ENCODE measurements around the gene COPG1. TPM values are rescaled to one million over a fixed set of nuclear protein-coding genes. Genes with fewer than 3 reads are reported as not detected.

COPG1 gene
- total RNA-seq, 4 donors from 2014 or later, result 64.7 to 149 (median 116) TPM

- DNase-seq, result no peak
- TF ChIP-seq, protein P1, sequence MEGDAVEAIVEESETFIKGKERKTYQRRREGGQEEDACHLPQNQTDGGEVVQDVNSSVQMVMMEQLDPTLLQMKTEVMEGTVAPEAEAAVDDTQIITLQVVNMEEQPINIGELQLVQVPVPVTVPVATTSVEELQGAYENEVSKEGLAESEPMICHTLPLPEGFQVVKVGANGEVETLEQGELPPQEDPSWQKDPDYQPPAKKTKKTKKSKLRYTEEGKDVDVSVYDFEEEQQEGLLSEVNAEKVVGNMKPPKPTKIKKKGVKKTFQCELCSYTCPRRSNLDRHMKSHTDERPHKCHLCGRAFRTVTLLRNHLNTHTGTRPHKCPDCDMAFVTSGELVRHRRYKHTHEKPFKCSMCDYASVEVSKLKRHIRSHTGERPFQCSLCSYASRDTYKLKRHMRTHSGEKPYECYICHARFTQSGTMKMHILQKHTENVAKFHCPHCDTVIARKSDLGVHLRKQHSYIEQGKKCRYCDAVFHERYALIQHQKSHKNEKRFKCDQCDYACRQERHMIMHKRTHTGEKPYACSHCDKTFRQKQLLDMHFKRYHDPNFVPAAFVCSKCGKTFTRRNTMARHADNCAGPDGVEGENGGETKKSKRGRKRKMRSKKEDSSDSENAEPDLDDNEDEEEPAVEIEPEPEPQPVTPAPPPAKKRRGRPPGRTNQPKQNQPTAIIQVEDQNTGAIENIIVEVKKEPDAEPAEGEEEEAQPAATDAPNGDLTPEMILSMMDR (IDR thresholded peaks at IDR 0.05), result no peak
- no peak for TF ChIP-seq POLR2AphosphoS5 (IDR thresholded peaks at IDR 0.05)
- TF ChIP-seq POLR2A (IDR thresholded peaks at IDR 0.05), result no peak
- intact Hi-C loops (cut with DNase I; ENCODE audit: low total_unique reads), result loop anchor here (1.0 kb wide), 1 partner anchor 20 kb away; no protein-coding TSS in a partner anchor
- Histone ChIP-seq H3K9me3 (no peaks in the 10 kb centered on the region), H3K4me3 (no peak overlapping the region), H3K4me1 (peaks cover 0 to 4% (median 0%) of the 10 kb centered on the region in 4 donors), H3K27me3 (no peaks in the 10 kb centered on the region), H3K36me3 (peaks cover 0 to 21% (median 2%) of the 10 kb centered on the region in 4 donors), H3K27ac (peak overlapping the region; percentile 24 to 79 (median 69))
- in situ Hi-C loops (cut with MboI; ENCODE audit: low pct_ligation_motif_present in 1 of 4, low pct_unique_long_range_greater_than_20kb in 1 of 4, low sequenced_read_pairs in 3 of 4), result no loop called here
- WGBS, 2 donors (ENCODE audit: low coverage in 1 of 2), result 100% methylated on average over 1 of the region's 1 CpG; no CpG with 5 or more reads in 1 of the 2 donors
Measured at GRCh38 chr3:129304962-129305222, 55.5 kb downstream of the COPG1 start.

- in situ Hi-C loops (cut with MboI; ENCODE audit: low pct_ligation_motif_present in 1 of 4, low pct_unique_long_range_greater_than_20kb in 1 of 4, low sequenced_read_pairs in 3 of 4) (no loop called here), intact Hi-C loops (cut with DNase I; ENCODE audit: low total_unique reads) (no loop called here)
- DNase-seq, result peak; percentile 76
- Histone ChIP-seq H3K9me3 (no peaks in the 10 kb centered on the region), H3K4me3 (peak overlapping the region in 3 of 4 donors; percentile 1 to 4 (median 2)), H3K27ac (peak overlapping the region; percentile 24 to 79 (median 69)), H3K27me3 (no peaks in the 10 kb centered on the region), H3K36me3 (peaks cover 0 to 21% (median under 1%) of the 10 kb centered on the region in 4 donors), H3K4me1 (peaks cover 0 to 4% (median 0%) of the 10 kb centered on the region in 4 donors)
- WGBS, 2 donors (ENCODE audit: low coverage in 1 of 2), result 50 to 71% methylated on average over 12 to 25 of the region's 26 CpGs
- TF ChIP-seq, protein P1 (IDR thresholded peaks at IDR 0.05), result no peak
- peak; percentile 20 to 33 (median 30) for TF ChIP-seq POLR2AphosphoS5 (IDR thresholded peaks at IDR 0.05)
Measured at GRCh38 chr3:129305592-129306091, 56.2 kb downstream of the COPG1 start.

GRCh38 chr3:129308636-129309035 lies 59.2 kb downstream of the COPG1 start:
- Histone ChIP-seq H3K9me3 (no peaks in the 10 kb centered on the region), H3K27ac (peak overlapping the region in 1 of 4 donors; percentile 21), H3K4me3 (no peak overlapping the region), H3K36me3 (peaks cover 0 to 8% (median 0%) of the 10 kb centered on the region in 4 donors), H3K4me1 (peaks cover 0 to 5% (median under 1%) of the 10 kb centered on the region in 4 donors), H3K27me3 (no peaks in the 10 kb centered on the region)
- in situ Hi-C loops (cut with MboI; ENCODE audit: low pct_ligation_motif_present in 1 of 4, low pct_unique_long_range_greater_than_20kb in 1 of 4, low sequenced_read_pairs in 3 of 4) (no loop called here), intact Hi-C loops (cut with DNase I; ENCODE audit: low total_unique reads) (no loop called here)
- no peak for DNase-seq
- TF ChIP-seq EP300 (IDR thresholded peaks at IDR 0.05; ENCODE audit: low read depth) (no peak), POLR2A (IDR thresholded peaks at IDR 0.05) (no peak), POLR2AphosphoS5 (IDR thresholded peaks at IDR 0.05) (no peak)
- TF ChIP-seq, protein P1 (IDR thresholded peaks at IDR 0.05), result no peak
- WGBS, 2 donors (ENCODE audit: low coverage in 1 of 2), result 94 to 100% methylated on average over 1 to 3 of the region's 3 CpGs

DNA sequence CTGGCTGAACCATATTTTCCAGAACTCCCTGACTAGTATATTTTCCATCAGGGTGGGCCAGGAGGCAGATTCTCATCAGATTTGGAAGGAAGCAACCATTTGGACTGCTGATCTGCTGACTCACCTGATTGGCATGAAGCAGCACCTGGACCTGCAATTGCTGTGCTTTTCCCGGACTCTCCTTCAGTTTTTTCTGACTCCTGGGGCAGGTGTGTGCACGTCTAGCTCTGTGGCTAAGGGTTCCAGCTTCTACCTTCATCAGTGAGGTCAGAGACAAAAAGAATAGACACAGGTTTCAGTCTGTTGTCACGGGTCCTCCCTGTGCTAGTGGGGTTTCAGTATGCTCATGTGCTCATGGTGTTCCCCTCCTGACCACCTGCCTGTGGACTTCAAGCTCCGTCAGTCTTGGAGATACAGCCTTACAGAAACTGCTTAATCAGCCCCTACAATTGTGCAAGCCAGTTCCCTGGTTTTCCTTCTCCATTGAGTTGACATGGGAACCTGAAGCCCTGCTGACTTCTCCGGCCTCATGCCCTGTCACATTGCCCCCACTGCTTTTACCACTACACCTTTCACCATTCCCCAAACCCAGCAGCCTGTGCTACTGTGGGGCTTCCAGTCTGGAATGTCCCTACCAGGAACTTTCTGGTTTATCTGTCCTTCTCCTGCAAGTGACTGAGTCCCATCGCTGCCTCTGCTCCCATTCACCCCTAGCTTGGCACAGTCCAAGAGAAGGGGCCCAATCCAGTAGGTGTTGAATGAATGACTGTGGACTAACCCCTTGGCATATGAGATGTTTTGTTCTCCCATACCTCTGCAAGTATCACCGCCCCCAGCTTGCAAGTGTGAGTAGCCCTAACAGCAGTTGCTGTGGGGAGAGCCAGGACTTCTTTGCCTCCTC lies 61.0 kb downstream of the COPG1 start:
- in situ Hi-C loops (cut with MboI; ENCODE audit: low pct_ligation_motif_present in 1 of 4, low pct_unique_long_range_greater_than_20kb in 1 of 4, low sequenced_read_pairs in 3 of 4), result no loop called here
- 78% methylated on average over 7 of the region's 7 CpGs; no CpG with 5 or more reads in 1 of the 2 donors for WGBS, 2 donors (ENCODE audit: low coverage in 1 of 2)
- peak overlapping the region in 2 of 4 donors; percentile 36 to 94 for H3K27ac ChIP-seq

More for the DNA sequence above, 61.0 kb downstream of the COPG1 start:
- H3K4me1 ChIP-seq, result peaks cover 0 to 18% (median 11%) of the 10 kb centered on the region in 4 donors
- DNase-seq, result peak; percentile 56
- no peak overlapping the region for H3K4me3 ChIP-seq
- TF ChIP-seq, protein P1 (IDR thresholded peaks at IDR 0.05), result no peak
- peak in 1 of 3 donors; percentile 28 for TF ChIP-seq POLR2AphosphoS5 (IDR thresholded peaks at IDR 0.05)
- no peaks in the 10 kb centered on the region for H3K36me3 ChIP-seq
- H3K27me3 ChIP-seq, result no peaks in the 10 kb centered on the region
- no peaks in the 10 kb centered on the region for H3K9me3 ChIP-seq
- intact Hi-C loops (cut with DNase I; ENCODE audit: low total_unique reads), result no loop called here
